Astrocyte of the spinal cord (primary cell): Measurements from ENCODE around the gene RABGGTA.
A peak's percentile ranks its signal among the peaks of the same experiment; 100 is the strongest.

Source experiments
- DNase-seq: peaks from one replicate; pipeline ENCODE4 v3.0.0; 2011; ENCODE audit warnings: low read depth, low spot score
- H3K4me3 ChIP-seq: 2 replicates; pipeline ENCODE4 v1.5.1; 2011; ENCODE audit warnings: low read depth, mild to moderate bottlenecking, low read length, moderate library complexity
- CTCF ChIP-seq: IDR thresholded peaks from 2 replicates; pipeline ENCODE4 v1.5.1; 2012; ENCODE audit warnings: low read depth, mild to moderate bottlenecking, low read length, inconsistent platforms
- in situ Hi-C: cut with HindIII; loops from 2 replicates; pipeline ENCODE4 v1.10.0; 2017; ENCODE audit warnings: low sequenced_read_pairs

The RABGGTA gene

GRCh38 chr14:24271834-24272263 lies 452 bp upstream of the RABGGTA start:
- peak overlapping the region; percentile 93 for H3K4me3 ChIP-seq
- no peak for TF ChIP-seq CTCF
- no peak for DNase-seq
- in situ Hi-C loops: no loop called here

GRCh38 chr14:24270537-24271133 lies 762 bp downstream of the RABGGTA start:
- no peak for TF ChIP-seq CTCF
- peak overlapping the region; percentile 93 for H3K4me3 ChIP-seq
- DNase-seq: no peak
- in situ Hi-C loops: no loop called here

GRCh38 chr14:24269910-24270536 lies 1.4 kb downstream of the RABGGTA start:
- TF ChIP-seq CTCF: no peak
- H3K4me3 ChIP-seq: no peak overlapping the region
- in situ Hi-C loops: no loop called here
- DNase-seq: no peak

GRCh38 chr14:24269368-24269767 lies 2.0 kb downstream of the RABGGTA start:
- in situ Hi-C loops: no loop called here
- no peak for TF ChIP-seq CTCF
- H3K4me3 ChIP-seq: no peak overlapping the region

GRCh38 chr14:24268225-24268624 lies 3.2 kb downstream of the RABGGTA start:
- in situ Hi-C loops: no loop called here
- no peak overlapping the region for H3K4me3 ChIP-seq
- DNase-seq: no peak
- no peak for TF ChIP-seq CTCF

More at GRCh38 chr14:24269368-24269767, 2.0 kb downstream of the RABGGTA start:
- no peak for DNase-seq

DNA sequence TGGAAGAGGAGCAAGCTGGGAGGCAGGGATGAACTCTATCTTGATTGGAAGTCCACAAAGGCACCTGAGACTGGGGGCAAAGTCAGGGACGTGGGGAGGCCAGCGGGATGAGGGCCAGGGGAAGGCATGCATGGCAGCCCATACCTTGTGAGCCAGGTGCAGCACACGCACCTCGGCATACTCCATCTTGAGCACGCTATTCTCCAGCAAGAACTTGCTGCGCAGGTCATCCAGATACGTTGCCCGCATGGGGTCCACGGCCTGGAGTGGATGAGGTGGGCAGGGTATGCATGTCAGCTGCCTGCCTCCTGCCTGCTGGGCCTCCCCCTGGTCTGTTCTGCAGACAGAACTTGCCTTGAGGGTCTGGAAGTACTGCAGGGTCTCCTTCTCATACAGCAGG lies 3.9 kb downstream of the RABGGTA start:
- no peak for TF ChIP-seq CTCF
- no peak for DNase-seq
- in situ Hi-C loops: no loop called here
- H3K4me3 ChIP-seq: no peak overlapping the region
